Left lung (tissue), 10 donors: ENCODE measurements around the gene HOTAIR. TPM values are rescaled to one million over a fixed set of nuclear protein-coding genes. Genes with fewer than 3 reads are reported as not detected.

Source experiments
- ATAC-seq: fragments of 200-7000 bp; cut with Tn5 transposase; one replicate; pipeline ENCODE4 v1.9.1; 2020; ENCODE audit warnings: moderate library complexity
- DNase-seq, 4 donors: peaks; one replicate each; pipeline ENCODE4 v3.0.0-alpha.2; 2013 to 2020
- H3K27ac ChIP-seq, 2 donors: fragments of 200-600 bp; sonication (generic) in 1 of 2; one replicate each; pipeline versions ENCODE4 v1.5.0 to v1.8.0; 2020 to 2021
- H3K27me3 ChIP-seq, 2 donors: fragments of 200-600 bp; sonication (generic) in 1 of 2; one replicate each; pipeline versions ENCODE4 v1.5.0 to v1.8.0; 2020 to 2021
- H3K36me3 ChIP-seq, 2 donors: fragments of 200-600 bp; sonication (generic) in 1 of 2; one replicate each; pipeline versions ENCODE4 v1.5.0 to v1.8.0; 2020 to 2021
- H3K4me1 ChIP-seq, 2 donors: fragments of 200-600 bp; one replicate each; pipeline ENCODE4 v1.8.0; 2021
- H3K4me3 ChIP-seq, 2 donors: fragments of 200-600 bp; sonication (generic) in 1 of 2; one replicate each; pipeline versions ENCODE4 v1.5.0 to v1.8.0; 2020 to 2021; ENCODE audit warnings: mild to moderate bottlenecking in 1 of 2
- H3K9me3 ChIP-seq, 2 donors: fragments of 200-600 bp; sonication (generic) in 1 of 2; one replicate each; pipeline versions ENCODE4 v1.5.0 to v1.8.0; 2020 to 2021
- intact Hi-C, 2 donors: fragments of 100-400 bp; cut with DNase I; formaldehyde crosslinking; loops; one replicate each; pipeline versions ENCODE4 v1.11.2 to v1.14.2; 2022
- polyA plus RNA-seq, 6 donors: library from polyadenylated mRNA; unstranded; fragments of 120-200 nt; gene quantifications; one replicate each; pipeline ENCODE4 v1.2.1, GENCODE V29; 2013; ENCODE audit not compliant: insufficient read length in 6 of 6
- total RNA-seq, 2 donors: library from RNA; stranded (reverse); fragmentation: NEBNext Ultra II Directional; extraction: Animal tissue kit (Norgen Biotek cat#: 25700); gene quantifications; one replicate each; pipeline ENCODE4 v1.2.1, GENCODE V29; 2021
- TF ChIP-seq, protein P1 (sequence below), 2 donors: fragments of 200-600 bp; sonication (generic) in 1 of 2; IDR thresholded peaks; one replicate each; pipeline versions ENCODE4 v1.5.0 to v1.8.0; 2021; ENCODE audit warnings: antibody characterized with exemption in 2 of 2
- donor health status: DM: no; HTN: yes; CAD: no.
- donor health status: DM: no; HTN: no; CAD: no.

HOTAIR gene
- total and polyA plus RNA-seq, 8 donors, result not detected

DNA sequence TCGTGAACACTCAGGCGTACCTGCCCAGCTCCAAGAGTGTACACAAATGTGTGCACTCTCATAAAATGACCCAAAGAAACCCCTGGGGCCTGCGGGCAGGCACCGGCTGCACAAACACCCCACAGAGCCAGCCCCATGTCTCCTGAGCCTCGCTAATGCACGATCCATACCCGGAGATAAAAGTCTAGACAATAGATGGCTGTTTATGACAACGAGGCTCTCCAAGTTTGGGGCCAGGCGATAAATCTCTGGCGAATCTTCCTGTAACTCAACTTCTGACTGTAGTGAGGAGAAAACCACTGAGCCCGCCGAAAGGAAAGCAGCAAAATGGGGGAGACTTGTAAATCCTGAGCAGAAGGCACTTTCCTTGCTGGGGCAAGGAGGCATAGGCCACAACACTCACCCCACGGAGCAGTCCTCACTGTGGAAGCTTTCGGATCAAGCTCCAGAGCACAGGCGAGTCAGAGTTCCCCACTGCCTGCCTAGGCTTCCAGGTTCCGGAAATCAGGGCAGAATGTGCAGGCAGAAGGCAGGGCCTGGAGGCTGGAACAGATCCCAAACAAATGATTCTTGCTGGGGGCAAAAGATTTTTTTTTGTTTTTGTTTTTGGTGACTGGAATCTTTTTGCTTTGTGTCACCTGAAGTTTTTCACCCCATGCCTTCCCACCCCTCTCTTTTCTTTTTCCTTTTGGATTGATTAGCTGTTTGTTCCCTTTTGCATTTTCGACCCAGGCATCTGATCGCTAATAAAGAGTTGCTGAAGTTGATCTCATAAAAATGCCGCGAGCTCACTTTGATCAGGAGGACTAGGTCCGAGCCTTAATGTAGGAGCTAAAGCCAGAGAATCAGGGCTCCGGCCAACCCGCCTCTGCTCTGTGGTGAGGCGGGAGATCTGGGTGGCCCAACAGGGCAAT lies 6.3 kb downstream of the HOTAIR start:
- TF ChIP-seq, protein P1, sequence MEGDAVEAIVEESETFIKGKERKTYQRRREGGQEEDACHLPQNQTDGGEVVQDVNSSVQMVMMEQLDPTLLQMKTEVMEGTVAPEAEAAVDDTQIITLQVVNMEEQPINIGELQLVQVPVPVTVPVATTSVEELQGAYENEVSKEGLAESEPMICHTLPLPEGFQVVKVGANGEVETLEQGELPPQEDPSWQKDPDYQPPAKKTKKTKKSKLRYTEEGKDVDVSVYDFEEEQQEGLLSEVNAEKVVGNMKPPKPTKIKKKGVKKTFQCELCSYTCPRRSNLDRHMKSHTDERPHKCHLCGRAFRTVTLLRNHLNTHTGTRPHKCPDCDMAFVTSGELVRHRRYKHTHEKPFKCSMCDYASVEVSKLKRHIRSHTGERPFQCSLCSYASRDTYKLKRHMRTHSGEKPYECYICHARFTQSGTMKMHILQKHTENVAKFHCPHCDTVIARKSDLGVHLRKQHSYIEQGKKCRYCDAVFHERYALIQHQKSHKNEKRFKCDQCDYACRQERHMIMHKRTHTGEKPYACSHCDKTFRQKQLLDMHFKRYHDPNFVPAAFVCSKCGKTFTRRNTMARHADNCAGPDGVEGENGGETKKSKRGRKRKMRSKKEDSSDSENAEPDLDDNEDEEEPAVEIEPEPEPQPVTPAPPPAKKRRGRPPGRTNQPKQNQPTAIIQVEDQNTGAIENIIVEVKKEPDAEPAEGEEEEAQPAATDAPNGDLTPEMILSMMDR (IDR thresholded peaks at IDR 0.05), result no peak
- no peaks in the 10 kb centered on the region for H3K36me3 ChIP-seq
- no peaks in the 10 kb centered on the region for H3K9me3 ChIP-seq
- DNase-seq, result no peak
- intact Hi-C loops, result no loop called here
- ATAC-seq, result no peak
- H3K27me3 ChIP-seq, result peaks cover 100% of the 10 kb centered on the region in 2 donors
- H3K4me3 ChIP-seq, result no peak overlapping the region
- H3K27ac ChIP-seq, result no peak overlapping the region
- peaks cover 0 to 9% of the 10 kb centered on the region in 2 donors for H3K4me1 ChIP-seq

- no peak overlapping the region for H3K4me3 ChIP-seq
- intact Hi-C loops, result no loop called here
- no peak for DNase-seq
- no peak overlapping the region for H3K27ac ChIP-seq
- no peaks in the 10 kb centered on the region for H3K9me3 ChIP-seq
- peaks cover 100% of the 10 kb centered on the region in 2 donors for H3K27me3 ChIP-seq
- no peaks in the 10 kb centered on the region for H3K36me3 ChIP-seq
- TF ChIP-seq, protein P1 (IDR thresholded peaks at IDR 0.05), result no peak
- ATAC-seq, result no peak
- H3K4me1 ChIP-seq, result peaks cover 0 to 5% of the 10 kb centered on the region in 2 donors
Measured at GRCh38 chr12:53967421-53967925, 7.3 kb downstream of the HOTAIR start.

DNA sequence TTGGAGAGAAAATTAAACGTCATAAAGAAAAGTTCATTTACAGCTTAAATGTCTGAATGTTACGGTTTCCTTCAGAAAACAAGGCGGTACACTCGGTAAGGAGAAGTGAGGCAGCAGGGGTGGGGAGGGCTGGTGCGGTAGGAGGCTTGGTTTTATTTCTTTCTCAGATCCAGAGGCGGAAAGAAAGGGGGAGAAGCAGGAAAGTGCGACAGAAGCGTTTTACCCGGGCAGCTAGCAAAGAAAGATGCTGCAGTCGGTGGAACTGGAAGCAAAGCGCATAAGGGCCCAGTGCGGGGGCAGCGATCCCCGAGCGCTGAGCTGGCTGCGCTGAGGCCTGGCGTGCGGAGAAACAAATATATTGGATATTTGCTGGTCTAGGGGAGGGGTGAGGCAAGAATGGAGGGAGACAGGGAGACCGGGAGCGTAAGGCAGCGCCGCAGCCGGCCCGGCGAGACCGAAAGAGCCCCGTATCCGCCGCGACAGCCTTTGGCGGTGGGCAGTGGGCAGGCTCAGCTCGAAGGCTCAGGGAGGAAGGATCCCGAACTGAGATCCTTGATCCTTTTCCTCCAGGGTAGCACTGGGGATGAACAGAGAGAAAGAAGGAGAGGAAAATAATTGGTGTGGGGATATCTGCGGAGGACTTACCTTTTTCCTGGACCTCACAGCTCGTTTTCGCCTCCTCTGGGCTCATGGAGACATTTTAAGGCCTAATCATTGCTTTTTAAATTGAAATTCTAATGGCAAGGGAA lies 8.2 kb downstream of the HOTAIR start:
- Histone ChIP-seq H3K9me3 (no peaks in the 10 kb centered on the region), H3K4me3 (no peak overlapping the region), H3K4me1 (peaks cover 0 to 5% of the 10 kb centered on the region in 2 donors), H3K27me3 (peaks cover 100% of the 10 kb centered on the region in 2 donors), H3K36me3 (no peaks in the 10 kb centered on the region), H3K27ac (no peak overlapping the region)
- intact Hi-C loops, result no loop called here
- TF ChIP-seq, protein P1 (IDR thresholded peaks at IDR 0.05), result no peak
- no peak for DNase-seq
- ATAC-seq, result no peak

- Histone ChIP-seq H3K4me3 (no peak overlapping the region), H3K36me3 (no peaks in the 10 kb centered on the region), H3K9me3 (no peaks in the 10 kb centered on the region), H3K27me3 (peaks cover 100% of the 10 kb centered on the region in 2 donors), H3K27ac (no peak overlapping the region), H3K4me1 (peaks cover 0 to 5% of the 10 kb centered on the region in 2 donors)
- TF ChIP-seq, protein P1 (IDR thresholded peaks at IDR 0.05), result no peak
- intact Hi-C loops, result no loop called here
- no peak for ATAC-seq
- no peak for DNase-seq
Measured at GRCh38 chr12:53966085-53966384, 8.7 kb downstream of the HOTAIR start.
